Mucosa of gallbladder (tissue), 1 donor: Measurements from ENCODE around the gene ZNF619. TPM values are rescaled to one million over a fixed set of nuclear protein-coding genes. Genes with fewer than 3 reads are reported as not detected.

ENCODE experiments used
- DNase-seq: peaks from one replicate; pipeline ENCODE4 v3.0.0-alpha.2; 2020; ENCODE audit warnings: low spot score
- total RNA-seq: library from RNA; stranded (reverse); gene quantifications from one replicate; pipeline ENCODE4 v1.2.1, GENCODE V29; 2021
- donor health status: DM: no; HTN: no; CAD: no.

The ZNF619 gene
- total RNA-seq, 1 donor from 2014 or later: 10.4 TPM

- DNase-seq: no peak
Observed at GRCh38 chr3:40534283-40534682, 57.4 kb downstream of the ZNF619 start.

Other genes starting within 250 kb of the ZNF619 start
- 40.9 TPM for gene EIF1B, start 167.4 kb upstream of the ZNF619 start, total RNA-seq
- gene ENTPD3, start 89.9 kb upstream of the ZNF619 start, total RNA-seq: 0.86 TPM
- gene RPL14, start 19.8 kb upstream of the ZNF619 start, total RNA-seq: 1,215 TPM
- 3.2 TPM for gene ZNF620, start 28.9 kb downstream of the ZNF619 start, total RNA-seq
- gene ZNF621, start 47.8 kb downstream of the ZNF619 start, total RNA-seq: 18.9 TPM